Effector memory CD4-positive, alpha-beta T cell (primary cell): ENCODE results near the gene RIC8B.

Source experiments
- DNase-seq, 3 donors: peaks; one replicate each; pipeline ENCODE4 v3.0.0-alpha.2; 2020
- H3K27ac ChIP-seq: 2 replicates; pipeline ENCODE4 v1.7.0; 2013; ENCODE audit warnings: mild to moderate bottlenecking, low read length, moderate library complexity; ENCODE audit not compliant: insufficient read depth, poor library complexity, severe bottlenecking
- H3K27me3 ChIP-seq: replicated peaks from 2 replicates; pipeline ENCODE4 v1.7.0; 2013; ENCODE audit warnings: mild to moderate bottlenecking, low read length; ENCODE audit not compliant: insufficient read depth, control insufficient read depth, poor library complexity, severe bottlenecking
- H3K36me3 ChIP-seq: 2 replicates; pipeline ENCODE4 v1.7.0; 2013; ENCODE audit warnings: mild to moderate bottlenecking, low read length, moderate library complexity; ENCODE audit not compliant: control insufficient read depth, insufficient read depth
- H3K4me1 ChIP-seq: 2 replicates; pipeline ENCODE4 v1.7.0; 2013; ENCODE audit warnings: low read length, mild to moderate bottlenecking; ENCODE audit not compliant: control insufficient read depth, insufficient read depth, poor library complexity, severe bottlenecking
- H3K4me3 ChIP-seq: 2 replicates; pipeline ENCODE4 v1.7.0; 2013; ENCODE audit warnings: low read length, low read depth, mild to moderate bottlenecking; ENCODE audit not compliant: insufficient read depth, poor library complexity, severe bottlenecking
- H3K9me3 ChIP-seq: 2 replicates; pipeline ENCODE4 v1.7.0; 2013; ENCODE audit warnings: mild to moderate bottlenecking, low read length, moderate library complexity; ENCODE audit not compliant: control insufficient read depth

The RIC8B gene

GRCh38 chr12:106771425-106771824 is 3.1 kb upstream of the RIC8B start:
- H3K9me3 ChIP-seq: no peaks in the 10 kb centered on the region

GRCh38 chr12:106773286-106774004 is 1.0 kb upstream of the RIC8B start:
- Histone ChIP-seq H3K36me3 (no peaks in the 10 kb centered on the region), H3K4me1 (peaks cover 3% of the 10 kb centered on the region), H3K27ac (peak overlapping the region; percentile 83), H3K4me3 (peak overlapping the region; percentile 74), H3K9me3 (no peaks in the 10 kb centered on the region), H3K27me3 (no peaks in the 10 kb centered on the region)
- DNase-seq: no peak

More at GRCh38 chr12:106771425-106771824, 3.1 kb upstream of the RIC8B start:
- no peaks in the 10 kb centered on the region for H3K27me3 ChIP-seq
- H3K4me3 ChIP-seq: no peak overlapping the region
- no peak for DNase-seq
- H3K27ac ChIP-seq: no peak overlapping the region
- no peaks in the 10 kb centered on the region for H3K36me3 ChIP-seq
- H3K4me1 ChIP-seq: peaks cover 3% of the 10 kb centered on the region

GRCh38 chr12:106774808-106775524 is 484 bp downstream of the RIC8B start:
- Histone ChIP-seq H3K27me3 (no peaks in the 10 kb centered on the region), H3K9me3 (no peaks in the 10 kb centered on the region), H3K36me3 (no peaks in the 10 kb centered on the region), H3K4me1 (peaks cover 3% of the 10 kb centered on the region), H3K4me3 (peak overlapping the region; percentile 74), H3K27ac (peak overlapping the region; percentile 83)
- DNase-seq: no peak

- H3K36me3 ChIP-seq: no peaks in the 10 kb centered on the region
- peaks cover 3% of the 10 kb centered on the region for H3K4me1 ChIP-seq
- no peaks in the 10 kb centered on the region for H3K9me3 ChIP-seq
- H3K4me3 ChIP-seq: no peak overlapping the region
- H3K27ac ChIP-seq: no peak overlapping the region
- no peaks in the 10 kb centered on the region for H3K27me3 ChIP-seq
- DNase-seq: no peak
Observed at GRCh38 chr12:106776897-106777296, 2.4 kb downstream of the RIC8B start.

GRCh38 chr12:106780010-106780631 is 5.6 kb downstream of the RIC8B start:
- Histone ChIP-seq H3K4me1 (peaks cover 3% of the 10 kb centered on the region), H3K27me3 (no peaks in the 10 kb centered on the region), H3K9me3 (no peaks in the 10 kb centered on the region), H3K27ac (no peak overlapping the region), H3K36me3 (no peaks in the 10 kb centered on the region), H3K4me3 (no peak overlapping the region)
- no peak for DNase-seq

GRCh38 chr12:106782619-106783018 is 8.1 kb downstream of the RIC8B start:
- no peak for DNase-seq
- no peaks in the 10 kb centered on the region for H3K9me3 ChIP-seq
- no peak overlapping the region for H3K27ac ChIP-seq
- no peaks in the 10 kb centered on the region for H3K4me1 ChIP-seq
- H3K36me3 ChIP-seq: no peaks in the 10 kb centered on the region
- no peaks in the 10 kb centered on the region for H3K27me3 ChIP-seq
- no peak overlapping the region for H3K4me3 ChIP-seq

- Histone ChIP-seq H3K27ac (no peak overlapping the region), H3K27me3 (no peaks in the 10 kb centered on the region), H3K9me3 (no peaks in the 10 kb centered on the region), H3K4me3 (no peak overlapping the region), H3K4me1 (no peaks in the 10 kb centered on the region), H3K36me3 (no peaks in the 10 kb centered on the region)
- no peak for DNase-seq
Observed at GRCh38 chr12:106783515-106783914, 9.0 kb downstream of the RIC8B start.

GRCh38 chr12:106790020-106790419 is 15.5 kb downstream of the RIC8B start:
- no peak overlapping the region for H3K27ac ChIP-seq
- peaks cover 8% of the 10 kb centered on the region for H3K36me3 ChIP-seq
- DNase-seq: no peak
- H3K27me3 ChIP-seq: no peaks in the 10 kb centered on the region
- no peaks in the 10 kb centered on the region for H3K4me1 ChIP-seq
- H3K4me3 ChIP-seq: no peak overlapping the region
- H3K9me3 ChIP-seq: no peaks in the 10 kb centered on the region

GRCh38 chr12:106791531-106791930 is 17.0 kb downstream of the RIC8B start:
- no peaks in the 10 kb centered on the region for H3K27me3 ChIP-seq
- no peak for DNase-seq
- H3K4me3 ChIP-seq: no peak overlapping the region
- H3K4me1 ChIP-seq: no peaks in the 10 kb centered on the region
- no peaks in the 10 kb centered on the region for H3K9me3 ChIP-seq
- no peak overlapping the region for H3K27ac ChIP-seq
- peaks cover 8% of the 10 kb centered on the region for H3K36me3 ChIP-seq

GRCh38 chr12:106794369-106794768 is 19.9 kb downstream of the RIC8B start:
- H3K27me3 ChIP-seq: no peaks in the 10 kb centered on the region
- no peak for DNase-seq
- H3K4me3 ChIP-seq: no peak overlapping the region
- no peaks in the 10 kb centered on the region for H3K4me1 ChIP-seq
- H3K9me3 ChIP-seq: no peaks in the 10 kb centered on the region
- peaks cover 8% of the 10 kb centered on the region for H3K36me3 ChIP-seq
- H3K27ac ChIP-seq: no peak overlapping the region
